HG03159 (cell line): ENCODE data around the gene MYO9A.
"Not testable (repeated sequence)": the region's sequence is repeated elsewhere in the genome, so short reads cannot be mapped to it uniquely, and the experiment has no call there.

ENCODE experiments used
- ATAC-seq: cut with Tn5 transposase; IDR thresholded peaks from one replicate; pipeline ENCODE4 v1.9.1; 2021; ENCODE audit warnings: mild to moderate bottlenecking, moderate library complexity; ENCODE audit not compliant: unreplicated experiment

The MYO9A gene

GRCh38 chr15:72053297-72053696 is 64.7 kb downstream of the MYO9A start:
- not testable (repeated sequence) for ATAC-seq

- ATAC-seq = no peak
These were observed 67.2 kb downstream of the MYO9A start for GRCh38 chr15:72050700-72051099.

- ATAC-seq = no peak
These were observed 70.9 kb downstream of the MYO9A start for GRCh38 chr15:72047020-72047419.

GRCh38 chr15:72044956-72045355 is 73.0 kb downstream of the MYO9A start:
- no peak for ATAC-seq

- ATAC-seq = no peak
These were observed 75.1 kb downstream of the MYO9A start for GRCh38 chr15:72042865-72043264.

GRCh38 chr15:72042054-72042453 is 75.9 kb downstream of the MYO9A start:
- no peak for ATAC-seq

- no peak for ATAC-seq
These were observed 80.6 kb downstream of the MYO9A start for GRCh38 chr15:72037321-72037720.

GRCh38 chr15:72034859-72035650 is 82.9 kb downstream of the MYO9A start:
- no peak for ATAC-seq

GRCh38 chr15:72034351-72034750 is 83.6 kb downstream of the MYO9A start:
- ATAC-seq = no peak

GRCh38 chr15:72033711-72034110 is 84.2 kb downstream of the MYO9A start:
- ATAC-seq = no peak

GRCh38 chr15:72033285-72033684 is 84.7 kb downstream of the MYO9A start:
- ATAC-seq = no peak

GRCh38 chr15:72021604-72022003 is 96.3 kb downstream of the MYO9A start:
- ATAC-seq = no peak

GRCh38 chr15:72020799-72021198 is 97.2 kb downstream of the MYO9A start:
- no peak for ATAC-seq

GRCh38 chr15:72014555-72014954 is 103.4 kb downstream of the MYO9A start:
- not testable (repeated sequence) for ATAC-seq

- no peak for ATAC-seq
These were observed 104.2 kb downstream of the MYO9A start for GRCh38 chr15:72013703-72014102.

GRCh38 chr15:72011302-72011942 is 106.5 kb downstream of the MYO9A start:
- ATAC-seq = no peak

GRCh38 chr15:72009222-72009621 is 108.7 kb downstream of the MYO9A start:
- ATAC-seq = no peak

GRCh38 chr15:72006382-72006781 is 111.6 kb downstream of the MYO9A start:
- ATAC-seq = no peak

- no peak for ATAC-seq
These were observed 112.5 kb downstream of the MYO9A start for GRCh38 chr15:72005483-72005882.

GRCh38 chr15:71999807-72000206 is 118.1 kb downstream of the MYO9A start:
- no peak for ATAC-seq

- not testable (repeated sequence) for ATAC-seq
These were observed 119.2 kb downstream of the MYO9A start for GRCh38 chr15:71998717-71999116.

- no peak for ATAC-seq
These were observed 120.3 kb downstream of the MYO9A start for GRCh38 chr15:71997691-71998090.

GRCh38 chr15:71975816-71976150 is 142.2 kb downstream of the MYO9A start:
- ATAC-seq = no peak
